Measurements from ENCODE around the gene RBM4.

RBM4 gene

DNA sequence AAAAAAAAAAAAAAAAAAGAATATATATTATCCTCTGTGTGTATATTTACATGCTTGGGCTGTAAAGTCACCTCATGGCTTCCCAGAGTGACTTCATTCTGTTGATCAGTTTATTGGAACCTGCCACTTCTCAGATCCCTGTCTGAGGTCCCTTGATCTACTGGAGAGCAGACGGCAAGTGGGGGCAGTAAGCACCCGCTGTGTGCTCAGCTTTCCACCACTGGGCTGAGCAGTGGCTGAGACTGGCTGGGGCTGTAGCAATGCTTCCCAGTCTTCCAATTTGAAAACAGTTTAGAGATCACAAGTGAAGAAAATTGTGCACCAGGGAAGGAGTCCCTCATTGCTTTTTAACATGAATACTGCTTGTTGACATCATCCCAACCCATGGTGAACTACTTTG is 46.1 kb downstream of the RBM4 start:
- no peaks in the 10 kb centered on the region for H3K27me3 ChIP-seq (ENCODE audit: control insufficient read depth, low read length)
- no peak overlapping the region for H3K4me2 ChIP-seq (ENCODE audit: low read length)
- no peak overlapping the region for H3K4me3 ChIP-seq (ENCODE audit: low read length)
- H3K79me2 ChIP-seq (ENCODE audit: control insufficient read depth, low read length): no peaks in the 10 kb centered on the region
- H3K27ac ChIP-seq (ENCODE audit: low read depth, low read length): no peak overlapping the region
- no peaks in the 10 kb centered on the region for H3F3A ChIP-seq (ENCODE audit: control insufficient read depth, insufficient read depth)
- no peaks in the 10 kb centered on the region for H4K20me1 ChIP-seq (ENCODE audit: control insufficient read depth, insufficient read depth, low read depth, low read length)
- H3K4me1 ChIP-seq (ENCODE audit: control insufficient read depth, low read length): no peaks in the 10 kb centered on the region
- no peak for TF ChIP-seq EZH2phosphoT487 (IDR thresholded peaks at IDR 0.05; ENCODE audit: borderline replicate concordance, low read length)
- TF ChIP-seq, protein P1, sequence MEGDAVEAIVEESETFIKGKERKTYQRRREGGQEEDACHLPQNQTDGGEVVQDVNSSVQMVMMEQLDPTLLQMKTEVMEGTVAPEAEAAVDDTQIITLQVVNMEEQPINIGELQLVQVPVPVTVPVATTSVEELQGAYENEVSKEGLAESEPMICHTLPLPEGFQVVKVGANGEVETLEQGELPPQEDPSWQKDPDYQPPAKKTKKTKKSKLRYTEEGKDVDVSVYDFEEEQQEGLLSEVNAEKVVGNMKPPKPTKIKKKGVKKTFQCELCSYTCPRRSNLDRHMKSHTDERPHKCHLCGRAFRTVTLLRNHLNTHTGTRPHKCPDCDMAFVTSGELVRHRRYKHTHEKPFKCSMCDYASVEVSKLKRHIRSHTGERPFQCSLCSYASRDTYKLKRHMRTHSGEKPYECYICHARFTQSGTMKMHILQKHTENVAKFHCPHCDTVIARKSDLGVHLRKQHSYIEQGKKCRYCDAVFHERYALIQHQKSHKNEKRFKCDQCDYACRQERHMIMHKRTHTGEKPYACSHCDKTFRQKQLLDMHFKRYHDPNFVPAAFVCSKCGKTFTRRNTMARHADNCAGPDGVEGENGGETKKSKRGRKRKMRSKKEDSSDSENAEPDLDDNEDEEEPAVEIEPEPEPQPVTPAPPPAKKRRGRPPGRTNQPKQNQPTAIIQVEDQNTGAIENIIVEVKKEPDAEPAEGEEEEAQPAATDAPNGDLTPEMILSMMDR (IDR thresholded peaks at IDR 0.05; ENCODE audit: low read depth, low read length, poor library complexity, severe bottlenecking): no peak
- peaks cover 29% of the 10 kb centered on the region; the same call in 1 of the 2 replicates for H3K36me3 ChIP-seq (ENCODE audit: control insufficient read depth, low read length)
- H3K9me2 ChIP-seq (replicated peaks; ENCODE audit: control insufficient read depth, low read length): no peaks in the 10 kb centered on the region
- no peaks in the 10 kb centered on the region for H3K9me3 ChIP-seq (ENCODE audit: control insufficient read depth, insufficient read depth, low read length)

DNA sequence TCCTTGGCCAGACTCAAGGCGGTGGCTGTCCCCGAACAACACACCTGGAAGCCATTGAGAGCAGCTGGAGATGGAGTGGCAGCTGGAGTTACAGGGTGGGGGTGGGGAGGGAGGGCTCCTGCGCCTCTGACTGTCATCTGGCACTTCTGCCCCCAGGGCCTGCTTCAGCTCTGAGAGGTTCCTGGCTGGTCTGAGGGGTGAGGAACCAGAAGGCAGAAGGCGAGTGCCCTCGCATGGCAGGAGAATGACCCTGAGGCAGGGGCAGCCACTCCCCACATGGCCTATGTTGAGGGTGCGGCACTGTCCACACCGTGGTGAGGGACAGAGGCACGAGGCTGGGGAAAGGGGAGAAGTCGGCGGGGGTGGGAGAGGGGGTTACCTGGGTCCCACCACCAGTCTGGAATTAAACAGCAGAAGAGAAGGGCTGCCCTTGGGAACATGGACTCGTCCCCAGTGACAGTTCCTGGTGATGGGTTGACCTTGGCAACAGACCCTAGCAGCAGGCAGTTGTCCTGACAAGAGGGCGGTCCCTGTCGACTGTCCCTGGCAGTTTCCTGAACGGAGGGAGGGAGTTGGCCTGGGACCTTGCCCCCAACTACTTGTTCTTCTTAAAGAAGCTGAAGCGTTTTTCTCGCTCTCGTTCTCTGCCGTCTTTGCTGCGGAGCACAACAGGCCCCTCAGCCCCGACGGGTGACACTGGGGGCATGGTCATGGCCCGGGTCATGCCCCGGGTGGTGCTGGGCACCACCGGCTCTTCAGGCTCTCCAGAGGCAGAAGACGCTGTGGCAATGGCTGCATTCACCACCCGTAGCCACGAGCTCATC is 47.0 kb downstream of the RBM4 start:
- Histone ChIP-seq H3K4me3 (ENCODE audit: low read length) (no peak overlapping the region), H3K36me3 (ENCODE audit: control insufficient read depth, low read length) (peaks cover 34% of the 10 kb centered on the region; the same call in 1 of the 2 replicates), H3F3A (ENCODE audit: control insufficient read depth, insufficient read depth) (no peaks in the 10 kb centered on the region), H3K9me2 (replicated peaks; ENCODE audit: control insufficient read depth, low read length) (no peaks in the 10 kb centered on the region), H3K4me1 (ENCODE audit: control insufficient read depth, low read length) (no peaks in the 10 kb centered on the region), H3K27me3 (ENCODE audit: control insufficient read depth, low read length) (no peaks in the 10 kb centered on the region), H3K79me2 (ENCODE audit: control insufficient read depth, low read length) (no peaks in the 10 kb centered on the region), H3K27ac (ENCODE audit: low read depth, low read length) (no peak overlapping the region), H3K4me2 (ENCODE audit: low read length) (no peak overlapping the region), H3K9me3 (ENCODE audit: control insufficient read depth, insufficient read depth, low read length) (no peaks in the 10 kb centered on the region), H4K20me1 (ENCODE audit: control insufficient read depth, insufficient read depth, low read depth, low read length) (no peaks in the 10 kb centered on the region)
- TF ChIP-seq, protein P1 (IDR thresholded peaks at IDR 0.05; ENCODE audit: low read depth, low read length, poor library complexity, severe bottlenecking): no peak
- no peak for TF ChIP-seq EZH2phosphoT487 (IDR thresholded peaks at IDR 0.05; ENCODE audit: borderline replicate concordance, low read length)

DNA sequence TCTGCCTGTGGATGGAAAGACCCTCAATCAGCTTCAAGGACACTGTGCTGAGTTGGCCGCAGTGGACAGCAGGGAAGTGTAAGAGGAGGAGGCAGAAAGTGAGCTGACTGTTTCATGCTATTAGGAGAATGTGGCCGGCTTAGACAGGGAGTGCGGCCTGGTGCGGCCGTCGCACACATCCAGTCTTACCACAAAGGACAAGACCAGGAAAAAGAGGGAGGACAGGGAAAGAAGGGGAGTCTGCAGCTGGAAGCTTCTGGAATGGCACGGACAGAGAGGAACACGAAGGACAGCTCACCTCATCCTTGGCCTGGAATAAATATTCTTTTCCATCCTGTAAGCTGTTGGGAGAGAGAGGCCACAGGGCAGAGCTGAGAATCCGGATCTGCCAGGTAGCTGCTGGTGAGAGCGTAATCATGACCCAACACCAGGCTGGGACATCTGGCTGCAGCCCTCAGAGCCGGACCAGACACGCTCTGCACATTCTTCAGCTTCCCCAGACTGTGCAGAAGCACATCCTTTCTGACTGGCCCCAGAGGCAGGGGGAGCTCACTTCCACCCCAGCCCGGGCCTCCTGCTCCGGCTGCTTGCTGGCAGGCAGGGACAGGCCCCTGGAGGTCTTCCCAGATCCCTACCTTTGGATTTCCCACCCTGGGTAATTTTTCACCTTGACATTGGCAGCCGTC is 47.7 kb downstream of the RBM4 start:
- Histone ChIP-seq H3K27ac (ENCODE audit: low read depth, low read length) (no peak overlapping the region), H3K36me3 (ENCODE audit: control insufficient read depth, low read length) (peaks cover 37% of the 10 kb centered on the region; the same call in 1 of the 2 replicates), H3K9me2 (replicated peaks; ENCODE audit: control insufficient read depth, low read length) (no peaks in the 10 kb centered on the region), H3K4me3 (ENCODE audit: low read length) (no peak overlapping the region), H3K4me2 (ENCODE audit: low read length) (no peak overlapping the region), H3K4me1 (ENCODE audit: control insufficient read depth, low read length) (no peaks in the 10 kb centered on the region), H3F3A (ENCODE audit: control insufficient read depth, insufficient read depth) (no peaks in the 10 kb centered on the region), H3K27me3 (ENCODE audit: control insufficient read depth, low read length) (no peaks in the 10 kb centered on the region), H3K79me2 (ENCODE audit: control insufficient read depth, low read length) (no peaks in the 10 kb centered on the region), H3K9me3 (ENCODE audit: control insufficient read depth, insufficient read depth, low read length) (no peaks in the 10 kb centered on the region), H4K20me1 (ENCODE audit: control insufficient read depth, insufficient read depth, low read depth, low read length) (no peaks in the 10 kb centered on the region)
- TF ChIP-seq EZH2phosphoT487 (IDR thresholded peaks at IDR 0.05; ENCODE audit: borderline replicate concordance, low read length): no peak
- TF ChIP-seq, protein P1 (IDR thresholded peaks at IDR 0.05; ENCODE audit: low read depth, low read length, poor library complexity, severe bottlenecking): no peak
